Fibroblast of lung (primary cell): ENCODE measurements around the gene COL9A3.

Experiments used
- CTCF ChIP-seq, 2 donors: IDR thresholded peaks in 1 of 2; conservative IDR thresholded peaks in 1 of 2; 1 replicate in 1 of 2; 2 replicates in 1 of 2; pipeline ENCODE4 v1.5.1; 2011 to 2012; ENCODE audit warnings: low read length in 2 of 2, control low read depth in 1 of 2, inconsistent platforms in 1 of 2, low read depth in 1 of 2, mild to moderate bottlenecking in 1 of 2
- EZH2 ChIP-seq: IDR thresholded peaks from 2 replicates; pipeline ENCODE4 v1.5.1; 2012; ENCODE audit warnings: low read length, control low read depth, mild to moderate bottlenecking; ENCODE audit errors: missing control alignments

GRCh38 chr20:62820962-62821725, 4.3 kb downstream of the COL9A3 start:
- TF ChIP-seq CTCF (conservative IDR thresholded peaks at IDR 0.05 in 1 of 2, IDR thresholded peaks at IDR 0.05 in 1 of 2; ENCODE audit: low read depth in 1 of 2, low read length in 2 of 2), result no peak
- TF ChIP-seq EZH2, result no peak
